HUES48 (cell line): ENCODE results near the gene PRKCH.

Source experiments
- H3K27ac ChIP-seq: one replicate; pipeline ENCODE4 v1.7.0; 2013; ENCODE audit warnings: low read depth, low read length, inconsistent platforms
- H3K27me3 ChIP-seq: 2 replicates; pipeline ENCODE4 v1.6.1; 2013; ENCODE audit warnings: mild to moderate bottlenecking, low read length; ENCODE audit not compliant: control insufficient read depth, insufficient read depth
- H3K36me3 ChIP-seq: 2 replicates; pipeline ENCODE4 v1.6.1; 2013; ENCODE audit warnings: low read length; ENCODE audit not compliant: control insufficient read depth, insufficient read depth
- H3K4me1 ChIP-seq: 2 replicates; pipeline ENCODE4 v1.6.1; 2013; ENCODE audit warnings: mild to moderate bottlenecking, low read length; ENCODE audit not compliant: control insufficient read depth, insufficient read depth
- H3K4me3 ChIP-seq: 2 replicates; pipeline ENCODE4 v1.5.1; 2013; ENCODE audit warnings: mild to moderate bottlenecking, low read depth, low read length
- H3K9ac ChIP-seq: 2 replicates; pipeline ENCODE4 v1.6.1; 2013; ENCODE audit warnings: mild to moderate bottlenecking, low read depth, low read length, moderate library complexity
- H3K9me3 ChIP-seq: 2 replicates; pipeline ENCODE4 v1.6.1; 2013; ENCODE audit warnings: low read length; ENCODE audit not compliant: control insufficient read depth, insufficient read depth

The PRKCH gene

DNA sequence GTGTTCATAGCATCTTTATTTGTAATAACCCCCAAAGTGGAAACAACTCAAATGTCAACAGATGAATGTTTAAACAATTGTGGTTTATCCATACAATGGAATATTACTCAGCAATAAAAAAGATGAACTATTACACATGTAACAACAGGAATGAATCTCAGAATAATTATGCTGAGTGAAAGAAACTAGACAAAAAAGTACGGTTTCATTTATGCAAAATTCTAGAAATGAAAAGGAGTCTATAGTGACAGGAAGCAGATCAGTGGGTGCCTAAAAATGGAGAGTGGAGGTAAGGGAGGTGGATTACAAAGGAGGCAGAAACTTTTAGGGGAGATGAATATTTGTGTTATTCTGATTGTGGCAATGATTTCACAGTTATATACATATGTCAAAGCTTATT lies 4.8 kb downstream of the PRKCH start:
- H3K27ac ChIP-seq: no peak overlapping the region
- H3K27me3 ChIP-seq: peaks cover 30% of the 10 kb centered on the region
- peaks cover 9% of the 10 kb centered on the region for H3K4me1 ChIP-seq

DNA sequence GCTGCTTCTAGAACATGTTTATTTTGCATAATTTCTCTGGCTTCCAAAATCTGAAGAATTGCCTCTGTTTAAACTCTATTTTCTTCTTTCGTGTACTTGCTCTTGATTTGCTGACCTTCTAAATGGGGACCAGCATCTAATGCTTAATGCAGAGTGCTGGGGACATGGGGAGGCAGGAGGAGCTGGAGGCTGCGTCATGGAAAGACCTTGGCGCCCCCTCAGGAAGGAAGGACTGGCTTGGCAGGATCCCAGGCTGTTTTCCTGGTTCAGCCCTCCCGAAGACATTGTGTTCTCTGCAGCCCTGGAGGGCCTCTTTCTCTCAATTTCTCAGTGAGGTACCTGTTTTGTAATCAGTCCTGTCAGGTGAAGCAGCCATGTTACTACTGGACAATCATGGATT lies 5.5 kb downstream of the PRKCH start:
- Histone ChIP-seq H3K36me3 (no peaks in the 10 kb centered on the region), H3K9ac (no peak overlapping the region), H3K27me3 (peaks cover 23% of the 10 kb centered on the region), H3K4me1 (peaks cover 9% of the 10 kb centered on the region), H3K4me3 (no peak overlapping the region), H3K27ac (no peak overlapping the region), H3K9me3 (peaks cover 7% of the 10 kb centered on the region; the same call in 1 of the 2 replicates)

More for the DNA sequence above, 4.8 kb downstream of the PRKCH start:
- H3K4me3 ChIP-seq: no peak overlapping the region
- no peak overlapping the region for H3K9ac ChIP-seq
- H3K36me3 ChIP-seq: no peaks in the 10 kb centered on the region
- peaks cover 7% of the 10 kb centered on the region; the same call in 1 of the 2 replicates for H3K9me3 ChIP-seq

DNA sequence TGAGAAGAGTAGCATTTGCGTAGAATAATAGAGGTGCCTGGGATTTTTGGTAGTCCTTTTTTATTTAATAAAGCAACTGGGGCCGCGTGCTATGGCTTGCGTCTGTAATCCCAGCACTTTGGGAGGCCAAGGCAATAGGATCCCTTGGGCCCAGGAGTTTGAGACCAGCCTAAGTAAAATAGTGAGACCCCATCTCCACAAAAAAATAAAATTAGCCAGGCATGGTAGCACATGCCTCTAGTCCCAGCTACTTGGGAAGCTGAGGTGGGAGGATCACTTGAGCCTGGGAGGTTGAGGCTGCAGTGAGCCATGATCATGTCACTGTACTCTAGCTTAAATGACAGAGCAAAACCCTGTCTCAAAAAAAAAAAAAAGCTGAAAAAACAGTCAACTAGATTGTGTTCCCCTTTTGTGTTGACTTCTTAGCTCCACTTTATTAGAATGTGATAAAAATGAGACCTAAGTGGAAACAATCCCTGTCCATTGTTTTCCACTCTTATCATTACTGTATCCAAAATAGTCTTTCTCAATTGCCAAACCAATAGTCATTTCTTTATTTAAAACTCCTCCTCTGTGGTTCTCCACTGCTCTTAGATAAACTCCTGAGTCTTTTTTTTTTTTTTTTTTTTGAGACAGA lies 7.4 kb downstream of the PRKCH start:
- no peaks in the 10 kb centered on the region for H3K36me3 ChIP-seq
- peaks cover 4% of the 10 kb centered on the region for H3K27me3 ChIP-seq
- no peak overlapping the region for H3K9ac ChIP-seq
- no peaks in the 10 kb centered on the region for H3K4me1 ChIP-seq
- no peak overlapping the region for H3K27ac ChIP-seq
- no peak overlapping the region for H3K4me3 ChIP-seq
- peaks cover 7% of the 10 kb centered on the region; the same call in 1 of the 2 replicates for H3K9me3 ChIP-seq

DNA sequence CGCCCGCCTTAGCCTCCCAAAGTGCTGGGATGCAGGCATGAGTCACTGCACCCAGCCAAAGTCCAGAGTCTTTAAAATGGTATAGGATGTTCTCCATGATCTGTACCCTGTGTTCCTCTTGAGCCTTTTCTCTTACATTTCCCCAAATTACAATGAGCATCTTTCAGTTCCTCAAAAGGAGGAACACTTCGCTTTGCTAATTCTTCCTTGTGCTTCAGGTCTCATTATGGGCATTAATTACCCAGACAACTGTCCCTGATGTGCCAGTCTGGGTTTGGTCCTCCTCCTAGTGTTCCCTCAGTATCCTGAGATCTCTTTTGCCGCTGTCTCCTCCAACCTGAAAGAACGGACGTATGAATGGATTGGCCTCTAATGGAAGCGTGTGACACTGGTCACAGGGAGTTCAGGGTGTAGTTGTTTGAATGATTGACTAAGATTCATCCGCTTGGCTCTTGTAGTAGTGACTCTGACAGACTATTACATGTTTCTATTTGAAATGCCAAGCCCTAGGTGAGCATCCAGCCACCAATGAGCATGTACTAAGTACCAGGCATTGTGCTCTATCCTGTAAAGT lies 8.2 kb downstream of the PRKCH start:
- H3K9me3 ChIP-seq: peaks cover 7% of the 10 kb centered on the region; the same call in 1 of the 2 replicates
- no peak overlapping the region for H3K27ac ChIP-seq
- no peaks in the 10 kb centered on the region for H3K4me1 ChIP-seq
- H3K9ac ChIP-seq: no peak overlapping the region
- no peaks in the 10 kb centered on the region for H3K36me3 ChIP-seq
- no peak overlapping the region for H3K4me3 ChIP-seq
- H3K27me3 ChIP-seq: no peaks in the 10 kb centered on the region

DNA sequence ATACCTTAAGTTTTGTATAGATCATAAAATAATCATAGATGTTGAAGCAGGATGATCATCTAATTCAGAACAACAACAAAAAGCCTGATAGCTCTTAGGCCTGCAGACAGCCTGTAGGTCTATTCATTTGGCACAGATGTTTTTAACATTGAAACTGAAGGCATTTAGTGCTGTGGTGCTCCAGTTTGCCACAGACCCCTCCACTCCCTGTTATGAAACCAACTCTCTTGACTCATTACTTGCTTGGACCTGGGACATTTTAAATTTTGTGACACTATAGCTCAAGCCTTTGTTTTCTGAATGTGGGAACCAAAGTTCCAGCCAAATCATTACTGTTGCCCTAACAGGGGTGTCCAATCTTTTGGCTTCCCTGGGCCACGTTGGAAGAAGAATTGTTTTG lies 9.1 kb downstream of the PRKCH start:
- H3K27me3 ChIP-seq: no peaks in the 10 kb centered on the region
- no peak overlapping the region for H3K9ac ChIP-seq
- no peaks in the 10 kb centered on the region for H3K36me3 ChIP-seq
- peaks cover 7% of the 10 kb centered on the region; the same call in 1 of the 2 replicates for H3K9me3 ChIP-seq
- no peak overlapping the region for H3K27ac ChIP-seq
- no peak overlapping the region for H3K4me3 ChIP-seq
- no peaks in the 10 kb centered on the region for H3K4me1 ChIP-seq

DNA sequence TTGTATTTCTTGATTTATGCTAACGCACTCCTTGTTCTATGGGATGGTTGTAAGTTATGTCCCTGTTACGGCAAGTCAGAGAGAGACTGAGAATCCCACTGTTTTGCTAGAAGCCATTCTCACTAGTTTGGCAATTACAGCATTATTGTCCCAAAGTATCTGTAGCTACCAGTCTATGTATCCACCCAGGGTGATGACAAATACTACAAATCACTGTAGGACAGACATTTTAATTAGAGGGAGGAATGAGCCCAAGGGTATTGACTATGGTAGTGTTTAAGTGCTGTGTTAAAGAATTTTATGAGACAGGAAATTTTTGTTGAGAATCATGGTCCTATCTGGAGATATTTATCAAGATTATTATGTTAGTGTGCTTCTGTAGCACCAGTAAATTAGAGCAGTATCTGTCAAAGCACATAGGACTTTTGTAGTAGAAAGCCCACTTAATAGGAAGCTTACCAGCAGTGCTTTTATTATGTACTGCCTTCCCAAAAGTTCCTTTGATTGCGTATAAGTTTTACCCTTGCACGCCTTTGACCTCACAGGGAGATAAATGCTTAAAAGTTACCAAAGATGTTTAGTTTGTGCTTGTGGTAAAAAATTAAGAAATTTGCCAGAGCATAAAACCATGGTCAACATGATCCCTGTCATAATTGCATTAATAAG lies 10.7 kb downstream of the PRKCH start:
- H3K4me1 ChIP-seq: no peaks in the 10 kb centered on the region
- H3K9me3 ChIP-seq: no peaks in the 10 kb centered on the region
- H3K36me3 ChIP-seq: no peaks in the 10 kb centered on the region
- H3K9ac ChIP-seq: no peak overlapping the region
- H3K27me3 ChIP-seq: no peaks in the 10 kb centered on the region
- H3K4me3 ChIP-seq: no peak overlapping the region
- no peak overlapping the region for H3K27ac ChIP-seq

DNA sequence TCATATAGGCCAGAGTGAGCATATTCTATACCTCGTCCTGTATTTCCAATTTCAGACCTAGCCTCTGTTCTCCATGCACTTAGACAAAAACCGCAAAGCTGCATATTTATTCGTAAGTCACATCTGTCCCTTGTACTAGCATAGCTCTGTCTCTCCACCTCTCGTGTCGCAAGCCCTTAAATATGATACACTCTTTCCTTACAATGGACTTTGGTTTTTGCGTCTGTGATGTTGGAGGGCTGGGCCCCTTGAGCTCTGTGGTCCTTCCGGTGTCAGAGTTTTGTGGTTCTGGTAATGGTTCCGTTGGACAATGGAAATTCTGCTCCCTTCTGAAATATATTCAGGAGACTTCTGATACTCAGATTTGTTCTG lies 11.3 kb downstream of the PRKCH start:
- no peak overlapping the region for H3K27ac ChIP-seq
- H3K9me3 ChIP-seq: no peaks in the 10 kb centered on the region
- no peak overlapping the region for H3K4me3 ChIP-seq
- H3K4me1 ChIP-seq: no peaks in the 10 kb centered on the region
- no peak overlapping the region for H3K9ac ChIP-seq
- no peaks in the 10 kb centered on the region for H3K27me3 ChIP-seq
- H3K36me3 ChIP-seq: no peaks in the 10 kb centered on the region

DNA sequence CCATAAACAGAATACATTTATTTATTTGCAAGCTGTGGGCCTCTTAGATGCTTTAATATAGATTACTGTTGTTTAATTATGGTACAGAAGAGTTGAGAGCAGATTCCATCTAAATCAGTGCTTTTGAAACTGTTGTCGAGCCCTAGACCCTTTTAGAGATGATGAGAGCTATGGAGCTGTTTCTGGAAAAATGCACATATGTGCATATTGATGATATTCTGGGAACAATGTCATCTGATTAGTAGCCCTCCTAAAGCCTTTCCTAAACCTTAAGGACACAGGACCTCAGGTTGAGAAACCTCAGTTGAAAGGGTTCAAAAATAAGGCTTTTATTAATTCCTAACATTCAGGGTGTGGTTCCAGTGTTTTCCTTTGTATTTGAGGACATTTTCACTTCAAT lies 11.7 kb downstream of the PRKCH start:
- Histone ChIP-seq H3K36me3 (no peaks in the 10 kb centered on the region), H3K9me3 (no peaks in the 10 kb centered on the region), H3K4me1 (no peaks in the 10 kb centered on the region), H3K9ac (no peak overlapping the region), H3K27me3 (no peaks in the 10 kb centered on the region), H3K4me3 (no peak overlapping the region), H3K27ac (no peak overlapping the region)

DNA sequence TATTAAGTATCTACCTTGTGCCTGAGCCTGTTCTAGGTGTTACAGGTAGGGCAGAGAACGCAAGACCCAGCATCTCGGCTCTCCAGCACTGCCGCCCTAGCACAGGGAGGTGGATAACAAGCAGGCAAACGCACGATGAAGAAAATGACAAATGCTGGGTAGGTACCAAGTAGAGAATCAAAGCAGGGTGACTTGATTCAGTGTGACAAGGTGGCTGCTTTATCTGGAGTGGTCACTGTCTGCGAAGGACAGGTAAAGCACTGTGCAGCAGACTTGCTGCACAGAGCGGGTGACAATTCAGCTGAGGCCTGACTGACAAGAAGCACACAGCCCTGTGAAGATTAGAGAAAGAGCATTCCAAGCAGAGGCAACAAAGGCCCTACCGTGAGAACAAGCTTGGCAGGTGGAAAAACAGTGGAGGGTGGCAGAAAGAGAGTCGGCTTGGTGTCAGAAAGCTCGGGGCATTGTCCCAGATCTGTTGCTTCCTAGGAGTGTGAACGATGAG lies 12.9 kb downstream of the PRKCH start:
- Histone ChIP-seq H3K36me3 (no peaks in the 10 kb centered on the region), H3K4me1 (no peaks in the 10 kb centered on the region), H3K27ac (no peak overlapping the region), H3K9me3 (no peaks in the 10 kb centered on the region), H3K27me3 (no peaks in the 10 kb centered on the region), H3K9ac (no peak overlapping the region), H3K4me3 (no peak overlapping the region)

DNA sequence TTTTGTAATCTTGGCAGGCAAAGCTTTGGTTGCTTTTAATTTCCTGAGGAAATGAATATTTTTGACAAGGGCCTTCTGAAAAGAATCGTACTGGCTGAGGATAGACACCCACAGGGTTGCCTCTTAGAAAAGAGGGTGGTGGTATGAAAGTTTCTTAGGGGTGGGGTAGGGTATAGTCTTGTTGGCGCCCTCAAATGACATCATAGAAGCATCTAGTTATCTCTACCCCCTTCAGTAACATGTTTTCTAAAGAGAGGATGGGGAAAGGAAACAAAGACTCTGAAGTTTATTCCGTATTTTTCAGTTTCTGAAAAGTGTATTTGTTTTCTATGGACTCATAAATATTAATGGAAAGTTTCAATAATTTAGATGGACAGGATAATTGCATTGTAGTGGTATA lies 13.7 kb downstream of the PRKCH start:
- H3K27ac ChIP-seq: no peak overlapping the region

DNA sequence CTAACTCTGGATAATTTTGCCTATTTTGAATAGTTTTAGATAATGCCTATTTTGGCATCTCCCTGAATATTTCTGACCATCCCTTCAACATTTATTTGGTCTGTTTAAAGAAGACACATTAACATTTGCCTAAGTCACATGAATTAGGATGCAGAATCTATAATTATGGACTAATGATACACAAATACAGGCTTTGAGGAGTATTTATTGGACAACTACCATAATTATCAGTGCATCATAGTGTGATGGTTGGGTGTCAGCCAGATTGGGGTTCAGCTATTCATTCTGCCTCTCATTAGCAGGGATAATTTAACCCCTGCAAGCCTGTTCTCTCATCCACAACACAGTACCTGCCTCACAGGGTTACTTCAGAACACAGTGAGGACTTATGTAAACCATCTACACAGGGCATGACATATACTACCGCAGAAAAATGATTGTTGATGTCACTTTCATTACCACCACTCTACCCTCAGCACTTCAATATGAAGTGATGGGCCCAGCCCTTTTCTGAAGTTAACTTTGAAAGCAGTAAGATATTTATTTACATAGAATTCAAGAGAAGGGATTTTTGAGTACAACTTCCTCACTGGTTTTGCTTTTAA lies 14.4 kb downstream of the PRKCH start:
- no peak overlapping the region for H3K9ac ChIP-seq
- no peaks in the 10 kb centered on the region for H3K27me3 ChIP-seq
- no peaks in the 10 kb centered on the region for H3K4me1 ChIP-seq
- no peaks in the 10 kb centered on the region for H3K9me3 ChIP-seq
- no peaks in the 10 kb centered on the region for H3K36me3 ChIP-seq
- no peak overlapping the region for H3K4me3 ChIP-seq
- H3K27ac ChIP-seq: no peak overlapping the region

More for the DNA sequence above, 13.7 kb downstream of the PRKCH start:
- H3K4me3 ChIP-seq: no peak overlapping the region
- H3K9ac ChIP-seq: no peak overlapping the region
- H3K36me3 ChIP-seq: no peaks in the 10 kb centered on the region
- H3K27me3 ChIP-seq: no peaks in the 10 kb centered on the region
- no peaks in the 10 kb centered on the region for H3K4me1 ChIP-seq
- H3K9me3 ChIP-seq: no peaks in the 10 kb centered on the region
